Stomach (tissue), 9 donors: ENCODE data around the gene ATP2B3. TPM values are rescaled to one million over a fixed set of nuclear protein-coding genes. Genes with fewer than 3 reads are reported as not detected.
"Not testable (repeated sequence)": the region's sequence is repeated elsewhere in the genome, so short reads cannot be mapped to it uniquely, and the experiment has no call there.

Source experiments
- DNase-seq, 2 donors: peaks; one replicate each; pipeline versions ENCODE4 v3.0.0 to v3.0.0-alpha.2; 2013 to 2019
- H3K27ac ChIP-seq, 5 donors: fragments of 200-600 bp in 4 of 5; sonication (generic) in 4 of 5; one replicate each; pipeline ENCODE4 v1.5.1; 2013 to 2019; ENCODE audit warnings: mild to moderate bottlenecking in 1 of 5, moderate library complexity in 1 of 5
- H3K27me3 ChIP-seq, 3 donors: fragments of 200-600 bp; sonication (generic); one replicate each; pipeline ENCODE4 v1.5.1; 2017 to 2019; ENCODE audit warnings: mixed run types in 1 of 3
- H3K36me3 ChIP-seq, 4 donors: fragments of 200-600 bp; sonication (generic); 1 replicate in 3 of 4; 2 replicates in 1 of 4; pipeline ENCODE4 v1.5.1; 2016 to 2019
- H3K4me1 ChIP-seq, 4 donors: fragments of 200-600 bp; sonication (generic); one replicate each; pipeline ENCODE4 v1.5.1; 2016 to 2019
- H3K4me3 ChIP-seq, 4 donors: fragments of 200-600 bp; sonication (generic) in 3 of 4; one replicate each; pipeline ENCODE4 v1.5.1; 2016 to 2019; ENCODE audit warnings: mild to moderate bottlenecking in 1 of 4
- H3K9me3 ChIP-seq, 4 donors: fragments of 200-600 bp; sonication (generic); one replicate each; pipeline ENCODE4 v1.5.1; 2016 to 2019
- CTCF ChIP-seq, 7 experiments: fragments of 450-650 bp in 4 of 7; fragments of 200-600 bp in 3 of 7; sonication (generic) in 3 of 7; IDR thresholded peaks; one replicate each; pipeline ENCODE4 v1.5.1; 2016 to 2019; ENCODE audit warnings: antibody characterized with exemption in 7 of 7, control low read depth in 2 of 7, mild to moderate bottlenecking in 1 of 7
- EP300 ChIP-seq: sonication (generic); formaldehyde crosslinking; IDR thresholded peaks from one replicate; pipeline ENCODE4 v1.6.1; 2017; ENCODE audit warnings: antibody characterized with exemption
- POLR2A ChIP-seq, 4 donors: fragments of 450-650 bp; IDR thresholded peaks; one replicate each; pipeline ENCODE4 v1.6.1; 2016; ENCODE audit warnings: antibody characterized with exemption in 4 of 4, control low read depth in 2 of 4, mild to moderate bottlenecking in 1 of 4, moderate library complexity in 1 of 4
- POLR2AphosphoS5 ChIP-seq, 3 donors: sonication (generic); formaldehyde crosslinking; IDR thresholded peaks; one replicate each; pipeline ENCODE4 v1.6.1; 2016; ENCODE audit warnings: antibody characterized with exemption in 3 of 3
- WGBS, 5 donors: extraction: QIAGEN DNeasy Blood & Tissue Kit in 3 of 5; methylation state at CpG; one replicate each; pipeline versions ENCODE4 v1.1.5 to v1.1.7; 2013 to 2018; 5-methylcytosine and 5-hydroxymethylcytosine counted together
- intact Hi-C: fragments of 100-400 bp; cut with DNase I; formaldehyde crosslinking; loops from one replicate; pipeline ENCODE4 v1.15.1; 2023; ENCODE audit warnings: low total_unique reads
- polyA plus RNA-seq, 3 donors: library from polyadenylated mRNA; stranded (reverse); fragments of 200-250 nt; gene quantifications; one replicate each; pipeline ENCODE4 v1.2.3, GENCODE V29; 2013
- total RNA-seq, 5 donors: library from RNA; depleted of rRNA; stranded (reverse); fragments of >200 nt; gene quantifications; one replicate each; pipeline versions ENCODE4 v1.1.0 to v1.2.3, GENCODE V29; 2014 to 2016
- donor health status: healthy with polysubstance abuse.
- donor health status: Bipolar disorder and iron deficiency.
- donor health status: healthy.

ATP2B3 gene
- total and polyA plus RNA-seq, 8 donors = 0.03 to 0.55 TPM; not detected in 6

- H3K27me3 ChIP-seq = peaks cover 0 to 7% (median 0%) of the 10 kb centered on the region in 3 donors
- no peak overlapping the region for H3K4me3 ChIP-seq
- TF ChIP-seq POLR2A (IDR thresholded peaks at IDR 0.05) = no peak
- no peak for TF ChIP-seq EP300
- TF ChIP-seq POLR2AphosphoS5 (IDR thresholded peaks at IDR 0.05) = no peak
- no peak for TF ChIP-seq CTCF (IDR thresholded peaks at IDR 0.05)
- no peak overlapping the region for H3K27ac ChIP-seq
- peaks cover 0 to 14% (median 12%) of the 10 kb centered on the region in 4 donors for H3K4me1 ChIP-seq
- peaks cover 0 to 7% (median 3%) of the 10 kb centered on the region in 4 donors for H3K9me3 ChIP-seq
- 83 to 98% (median 92%) methylated on average over 8 to 17 of the region's 17 CpGs for whole genome bisulfite sequencing, 5 donors
- no peaks in the 10 kb centered on the region for H3K36me3 ChIP-seq
- no peak for DNase-seq
- intact Hi-C loops = no loop called here
These were observed 85.8 kb downstream of the ATP2B3 start for GRCh38 chrX:153603131-153603656.

- H3K27me3 ChIP-seq, DNase-seq, H3K4me3 ChIP-seq, H3K9me3 ChIP-seq, intact Hi-C loops, H3K36me3 ChIP-seq, H3K27ac ChIP-seq: not testable (repeated sequence)
- WGBS, 5 donors = 80 to 90% (median 86%) methylated on average over 11 to 18 of the region's 18 CpGs
- H3K4me1 ChIP-seq = peaks cover 0 to 15% (median 11%) of the 10 kb centered on the region in 4 donors
These were observed 87.4 kb downstream of the ATP2B3 start for GRCh38 chrX:153604666-153605380.

GRCh38 chrX:153606503-153606902, 89.1 kb downstream of the ATP2B3 start:
- intact Hi-C loops = no loop called here
- no peak for DNase-seq
- Histone ChIP-seq H3K9me3 (no peaks in the 10 kb centered on the region), H3K27ac (no peak overlapping the region), H3K4me3 (no peak overlapping the region), H3K27me3 (peaks cover 0 to 18% (median 5%) of the 10 kb centered on the region in 3 donors), H3K36me3 (no peaks in the 10 kb centered on the region), H3K4me1 (peaks cover 0 to 13% (median 9%) of the 10 kb centered on the region in 4 donors)
- 82 to 89% (median 86%) methylated on average over 14 to 23 of the region's 23 CpGs for WGBS, 5 donors
- TF ChIP-seq POLR2A (IDR thresholded peaks at IDR 0.05) = no peak
- no peak for TF ChIP-seq EP300
- no peak for TF ChIP-seq POLR2AphosphoS5 (IDR thresholded peaks at IDR 0.05)
- no peak for TF ChIP-seq CTCF (IDR thresholded peaks at IDR 0.05)

GRCh38 chrX:153608376-153608775, 90.9 kb downstream of the ATP2B3 start:
- H3K4me1 ChIP-seq = peaks cover 0 to 13% (median 9%) of the 10 kb centered on the region in 4 donors
- WGBS, 5 donors = 49 to 74% (median 62%) methylated on average over 2 of the region's 2 CpGs
- intact Hi-C loops = no loop called here
- peaks cover 0 to 29% (median 5%) of the 10 kb centered on the region in 3 donors for H3K27me3 ChIP-seq
- H3K27ac ChIP-seq = no peak overlapping the region
- peaks cover 0 to under 1% (median 0%) of the 10 kb centered on the region in 4 donors for H3K9me3 ChIP-seq
- no peaks in the 10 kb centered on the region for H3K36me3 ChIP-seq
- H3K4me3 ChIP-seq = no peak overlapping the region
- no peak for DNase-seq
- no peak for TF ChIP-seq POLR2A (IDR thresholded peaks at IDR 0.05)
- TF ChIP-seq POLR2AphosphoS5 (IDR thresholded peaks at IDR 0.05) = no peak
- TF ChIP-seq EP300 = no peak
- no peak for TF ChIP-seq CTCF (IDR thresholded peaks at IDR 0.05)

GRCh38 chrX:153608806-153609205, 91.4 kb downstream of the ATP2B3 start:
- 56 to 68% (median 65%) methylated on average over 4 of the region's 4 CpGs for WGBS, 5 donors

More at GRCh38 chrX:153608806-153609205, 91.4 kb downstream of the ATP2B3 start:
- peaks cover 0 to 5% (median 1%) of the 10 kb centered on the region in 4 donors for H3K9me3 ChIP-seq
- intact Hi-C loops = no loop called here
- peaks cover 0 to 29% (median 5%) of the 10 kb centered on the region in 3 donors for H3K27me3 ChIP-seq
- no peak overlapping the region for H3K4me3 ChIP-seq
- peaks cover 0 to 13% (median 9%) of the 10 kb centered on the region in 4 donors for H3K4me1 ChIP-seq
- DNase-seq = no peak
- H3K27ac ChIP-seq = no peak overlapping the region
- H3K36me3 ChIP-seq = no peaks in the 10 kb centered on the region
- TF ChIP-seq EP300 (no peak), POLR2A (IDR thresholded peaks at IDR 0.05) (no peak), POLR2AphosphoS5 (IDR thresholded peaks at IDR 0.05) (no peak), CTCF (IDR thresholded peaks at IDR 0.05) (no peak)
